ENCODE measurements around the gene GREB1. TPM values are rescaled to one million over a fixed set of nuclear protein-coding genes. Genes with fewer than 3 reads are reported as not detected.

GREB1 gene
- total RNA-seq, 1 experiment from 2014 or later: 1.8 TPM

DNA sequence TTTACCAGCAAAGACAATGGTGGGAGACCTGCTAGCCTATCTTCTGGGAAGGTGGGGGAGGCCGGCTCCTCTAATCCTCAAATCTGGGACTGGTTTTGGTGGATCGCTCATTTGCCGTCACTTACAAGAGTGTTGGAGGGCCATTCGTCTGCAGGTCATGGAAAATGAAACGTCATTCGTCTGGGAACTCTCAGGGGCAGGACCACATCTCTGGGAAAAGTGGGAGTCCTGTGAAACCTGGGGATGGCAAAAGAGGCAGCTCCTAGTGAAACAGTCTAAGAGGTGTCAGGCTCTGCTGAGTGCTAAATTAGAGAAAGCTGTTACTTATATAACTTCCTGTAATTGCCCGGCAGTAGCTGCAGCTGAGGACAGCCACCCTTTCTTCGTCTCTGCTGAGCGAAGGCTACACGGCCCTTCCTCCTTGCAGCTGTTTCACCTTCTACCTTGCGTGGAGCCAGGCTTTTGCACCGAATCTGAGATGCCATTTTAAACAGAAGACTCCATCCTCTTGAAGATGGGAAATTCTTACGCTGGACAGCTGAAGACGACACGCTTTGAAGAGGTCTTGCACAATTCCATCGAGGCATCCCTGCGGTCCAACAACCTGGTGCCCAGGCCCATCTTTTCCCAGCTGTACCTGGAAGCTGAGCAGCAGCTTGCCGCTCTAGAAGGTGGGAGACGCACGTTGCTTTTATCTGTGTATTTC, 22.4 kb downstream of the GREB1 start:
- no peak for DNase-seq (ENCODE audit: extremely low read depth, low read depth)

DNA sequence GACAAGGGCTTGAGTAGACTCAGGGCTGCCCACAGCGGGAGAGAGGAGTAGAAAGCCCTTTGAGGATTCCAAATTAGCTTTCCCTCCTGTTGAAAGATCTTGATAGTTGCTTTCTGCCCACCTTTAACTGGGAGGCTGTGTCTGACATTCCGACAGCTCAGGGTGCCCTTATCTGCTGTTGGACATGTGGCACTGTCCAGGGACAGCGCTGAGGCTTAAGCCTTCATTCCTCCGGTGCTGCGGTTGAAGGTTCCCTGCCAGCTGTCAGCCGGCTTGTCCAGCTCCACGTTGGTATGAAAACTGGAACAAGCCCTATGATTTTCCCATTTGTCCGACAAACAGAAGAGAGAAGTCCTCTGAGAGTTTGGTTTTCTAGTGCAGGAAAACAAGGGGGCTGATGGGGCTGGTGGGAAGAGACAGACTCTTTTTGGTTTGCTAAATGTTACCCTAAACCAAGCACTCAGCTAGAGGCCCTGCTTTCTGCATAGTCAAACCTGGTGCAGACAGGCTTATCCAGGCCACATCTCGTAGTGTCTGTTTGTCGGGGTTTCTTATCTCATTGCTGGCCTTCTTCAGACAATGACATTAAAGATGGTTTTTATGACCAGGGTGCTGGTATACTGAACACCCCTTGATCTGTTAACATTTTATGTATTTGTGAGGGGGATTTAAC, 24.5 kb downstream of the GREB1 start:
- no peak for DNase-seq (ENCODE audit: extremely low read depth, low read depth)

GRCh38 chr2:11559066-11559785, 25.4 kb downstream of the GREB1 start:
- DNase-seq (ENCODE audit: extremely low read depth, low read depth): no peak

GRCh38 chr2:11559786-11560155, 25.9 kb downstream of the GREB1 start:
- no peak for DNase-seq (ENCODE audit: extremely low read depth, low read depth)

DNA sequence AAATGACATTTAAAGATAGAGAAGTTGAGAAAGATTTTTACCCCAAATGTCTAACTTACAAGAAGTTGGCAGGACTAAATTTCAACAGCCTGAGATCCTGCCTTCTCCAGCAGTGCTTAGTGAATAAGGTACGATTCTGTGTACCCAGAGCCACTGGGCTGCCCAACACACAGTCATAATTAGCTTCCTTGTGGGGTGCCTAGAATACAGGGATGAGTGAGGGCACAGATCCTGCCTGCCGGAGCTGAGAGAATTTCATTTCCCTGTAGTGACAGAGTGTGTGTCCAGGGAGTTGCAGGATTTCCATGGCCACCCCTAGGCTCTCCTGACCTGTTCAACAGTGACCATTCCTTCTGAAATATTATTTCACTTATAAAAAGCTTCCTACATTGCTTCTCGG, 27.0 kb downstream of the GREB1 start:
- no peak for DNase-seq (ENCODE audit: extremely low read depth, low read depth)

DNA sequence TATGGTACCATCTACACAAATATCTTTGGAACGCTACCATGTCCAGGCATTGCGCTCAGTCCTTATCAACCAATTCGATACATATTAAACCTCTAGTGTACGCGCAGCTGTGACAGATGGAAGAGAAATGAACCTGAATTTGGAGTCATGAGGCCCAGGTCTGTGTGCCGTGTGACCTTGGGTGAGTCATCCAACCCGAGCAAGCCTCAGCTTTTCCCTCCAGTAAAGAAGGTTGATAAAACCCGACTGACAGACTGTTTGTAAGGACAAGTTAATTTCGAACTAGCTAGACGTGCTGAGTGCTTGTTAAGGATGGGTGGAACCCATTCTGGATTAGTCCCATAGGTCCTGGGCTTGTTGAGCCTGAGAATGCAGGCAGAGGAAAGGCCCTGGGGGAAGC, 28.2 kb downstream of the GREB1 start:
- no peak for DNase-seq (ENCODE audit: extremely low read depth, low read depth)

GRCh38 chr2:11562476-11562875, 28.6 kb downstream of the GREB1 start:
- no peak for DNase-seq (ENCODE audit: extremely low read depth, low read depth)

DNA sequence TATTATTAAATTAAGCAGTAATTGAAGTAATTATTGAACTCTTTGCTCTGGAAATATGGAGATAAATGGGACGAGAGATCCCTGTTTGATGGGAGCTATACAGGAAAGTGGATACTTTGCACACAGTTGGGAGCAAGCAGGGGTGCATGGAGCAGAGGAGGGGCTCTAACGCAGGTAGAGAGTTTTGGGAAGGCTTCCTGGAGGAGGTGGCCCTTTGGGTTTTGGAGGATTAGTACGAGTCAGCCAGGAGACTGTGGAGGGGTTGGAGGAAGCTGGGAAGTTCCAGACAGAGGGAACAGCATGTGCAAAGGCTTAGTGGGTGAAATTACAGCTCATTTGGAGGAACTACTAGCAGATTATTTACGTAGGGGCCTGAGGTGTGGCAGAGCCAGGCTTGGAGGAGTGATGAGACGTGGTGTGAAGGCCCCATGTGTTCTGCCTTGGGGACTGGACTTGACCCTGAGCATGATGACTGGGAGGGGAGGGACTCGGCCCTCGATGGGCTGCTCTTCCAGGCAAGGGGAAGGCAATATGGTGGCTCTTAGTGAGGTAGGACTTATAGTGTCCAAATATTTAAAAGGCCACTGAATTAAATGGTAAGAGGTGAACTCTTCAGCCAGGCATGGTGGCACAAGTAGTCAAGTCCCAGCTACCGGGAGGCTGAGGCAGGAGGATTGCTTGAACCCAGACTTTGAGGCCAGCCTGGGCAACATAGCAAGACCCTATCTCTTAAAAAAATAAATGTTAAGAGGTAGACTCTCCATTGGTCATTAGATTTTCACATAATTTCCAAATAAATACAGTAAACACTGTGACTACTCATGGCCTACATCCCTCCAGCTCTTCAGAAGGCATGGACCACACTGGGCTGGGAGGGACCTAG, 30.2 kb downstream of the GREB1 start:
- no peak for DNase-seq (ENCODE audit: extremely low read depth, low read depth)

DNA sequence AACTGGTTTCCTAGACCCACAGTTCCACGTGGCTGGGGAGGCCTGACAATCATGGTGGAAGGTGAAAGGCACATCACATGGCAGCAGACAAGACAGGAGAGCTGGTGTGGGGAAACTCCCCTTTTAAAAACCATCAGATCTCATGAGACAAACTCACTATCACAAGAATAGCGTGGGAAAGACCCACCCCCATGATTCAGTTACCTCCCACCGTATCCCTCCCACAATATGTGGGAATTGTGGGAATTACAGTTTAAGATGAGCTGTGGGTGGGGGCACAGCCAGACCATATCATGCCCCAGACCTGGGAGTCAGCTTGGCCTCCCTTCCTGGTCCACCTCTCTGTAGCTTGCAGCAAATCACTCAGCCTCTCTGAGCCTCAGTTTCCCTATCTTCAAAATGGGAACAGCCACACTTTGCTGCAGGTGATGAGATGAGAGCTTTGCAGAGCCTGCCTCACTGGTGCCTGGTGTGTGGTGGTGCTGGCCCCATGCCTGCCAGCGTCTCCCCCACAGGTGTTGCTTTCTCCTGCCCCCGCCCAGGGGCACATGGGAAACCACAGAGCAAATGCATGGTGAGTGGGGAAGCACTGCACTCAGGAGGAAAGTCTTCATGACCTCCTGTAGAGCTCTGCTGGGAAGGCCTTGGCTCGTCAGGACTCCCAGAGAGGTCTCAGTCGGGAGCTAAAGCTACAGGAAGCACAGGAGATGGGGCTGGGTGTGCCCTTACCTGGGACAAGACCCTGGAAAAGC, 31.1 kb downstream of the GREB1 start:
- DNase-seq (ENCODE audit: extremely low read depth, low read depth): no peak

GRCh38 chr2:11566383-11566782, 32.5 kb downstream of the GREB1 start:
- no peak for DNase-seq (ENCODE audit: extremely low read depth, low read depth)

DNA sequence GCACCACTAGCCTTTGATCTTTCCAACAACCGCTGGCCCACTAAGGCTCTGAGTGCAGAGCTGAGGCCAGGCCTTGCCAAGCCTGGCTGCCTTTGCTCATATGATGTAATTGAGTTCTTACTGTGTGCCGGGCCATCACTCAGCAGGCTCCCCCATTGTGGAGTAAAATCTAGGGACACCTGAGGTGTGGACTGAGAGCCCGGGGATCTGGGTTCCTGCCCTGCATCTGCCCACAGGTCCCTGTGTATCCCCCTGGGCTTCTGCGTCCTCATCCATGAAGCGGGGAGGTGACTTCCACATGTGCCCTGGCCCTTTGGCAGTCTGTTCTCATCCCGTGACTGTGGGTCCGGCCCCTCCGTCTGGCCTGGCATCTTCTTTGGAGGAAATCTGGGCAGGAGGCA, 33.8 kb downstream of the GREB1 start:
- DNase-seq (ENCODE audit: extremely low read depth, low read depth): no peak

DNA sequence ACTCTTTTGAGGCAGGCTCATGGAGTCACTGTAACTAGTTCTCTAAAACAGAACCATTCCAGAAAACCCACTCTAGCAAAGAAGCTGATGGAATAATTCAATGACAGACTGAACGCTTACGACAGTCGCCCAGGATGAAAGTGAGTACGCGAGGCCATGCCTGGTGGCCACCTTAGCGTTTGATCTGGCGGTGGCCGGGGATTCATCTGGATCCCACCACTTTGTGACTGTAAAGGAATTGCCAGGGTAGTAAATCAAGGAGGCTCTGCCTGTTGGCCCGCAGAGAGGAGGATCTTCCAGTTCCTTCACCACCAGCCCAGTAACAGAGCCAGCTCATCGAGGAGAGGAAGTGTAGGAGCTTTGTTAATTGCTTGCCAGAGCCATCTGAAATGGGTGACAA, 34.6 kb downstream of the GREB1 start:
- no peak for DNase-seq (ENCODE audit: extremely low read depth, low read depth)

DNA sequence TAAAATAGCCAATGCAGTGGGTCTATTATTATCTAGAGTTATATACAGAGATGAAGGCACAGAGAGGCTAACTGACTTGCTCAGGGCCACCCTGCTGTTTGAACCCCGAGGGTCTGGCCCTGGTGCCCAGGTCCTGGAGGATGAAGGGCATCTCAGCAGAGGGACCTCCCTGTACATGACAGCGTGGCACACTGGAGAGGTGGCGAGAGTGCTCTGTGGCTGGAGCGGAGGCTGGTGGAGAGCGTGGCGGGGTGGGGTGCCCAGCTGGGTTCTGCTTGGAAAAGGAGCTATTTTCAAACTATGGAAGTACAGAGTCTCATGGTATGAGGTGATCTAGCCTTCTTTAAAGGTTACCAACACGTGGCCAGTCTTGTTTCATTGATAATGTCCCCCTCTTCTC, 35.8 kb downstream of the GREB1 start:
- no peak for DNase-seq (ENCODE audit: extremely low read depth, low read depth)

- no peak for DNase-seq (ENCODE audit: extremely low read depth, low read depth)
These were observed 37.3 kb downstream of the GREB1 start for GRCh38 chr2:11571170-11571569.

GRCh38 chr2:11572996-11573395, 39.2 kb downstream of the GREB1 start:
- DNase-seq (ENCODE audit: extremely low read depth, low read depth): no peak

GRCh38 chr2:11573418-11574175, 39.8 kb downstream of the GREB1 start:
- DNase-seq (ENCODE audit: extremely low read depth, low read depth): no peak

- no peak for DNase-seq (ENCODE audit: extremely low read depth, low read depth)
These were observed 40.6 kb downstream of the GREB1 start for GRCh38 chr2:11574176-11575046.

GRCh38 chr2:11576398-11576797, 42.6 kb downstream of the GREB1 start:
- no peak for DNase-seq (ENCODE audit: extremely low read depth, low read depth)

Data from NCI-H460 (cell line).